Fibroblast of gingiva (primary cell): Measurements from ENCODE around the gene HPS6.
"Not testable (repeated sequence)": the region's sequence is repeated elsewhere in the genome, so short reads cannot be mapped to it uniquely, and the experiment has no call there.

ENCODE experiments used
- DNase-seq: peaks from one replicate; pipeline ENCODE4 v3.0.0-alpha.2; 2011; ENCODE audit warnings: low read depth

HPS6 gene

DNA sequence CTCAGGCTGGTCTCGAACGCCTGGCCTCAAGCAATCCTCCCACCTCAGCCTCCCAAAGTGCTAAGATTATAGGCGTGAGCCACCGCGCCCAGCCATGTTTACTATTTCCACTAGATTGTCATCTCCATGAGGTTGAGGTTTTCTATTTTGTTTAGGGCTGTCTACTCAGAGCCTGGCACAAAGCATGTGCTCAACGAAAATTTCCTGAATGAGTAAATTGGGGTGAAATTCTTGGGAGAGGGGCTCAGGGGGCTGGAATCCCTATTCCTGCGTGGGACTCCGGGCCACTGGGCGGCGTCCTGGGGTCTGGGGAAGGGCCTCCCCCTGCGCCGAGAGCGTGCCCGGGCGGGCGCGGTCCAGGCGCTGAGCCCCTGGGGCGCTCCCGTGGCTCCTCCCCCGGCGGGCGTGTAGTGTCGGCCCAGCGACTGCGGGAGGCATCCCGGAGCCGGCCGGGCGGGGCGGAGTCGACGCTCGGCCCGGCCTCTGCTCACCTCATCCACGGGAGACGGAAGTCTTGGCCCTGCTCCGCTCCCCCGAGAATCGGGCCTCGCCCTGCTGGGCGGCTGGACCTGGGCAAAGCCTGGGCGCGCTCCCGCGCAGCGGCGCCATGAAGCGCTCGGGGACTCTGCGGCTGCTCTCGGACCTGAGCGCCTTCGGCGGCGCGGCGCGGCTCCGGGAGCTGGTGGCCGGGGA is at the start of gene HPS6:
HPS6 (plus strand) TSS at position 482 of the 693 bp plus-strand sequence; CDS start at position 608, 126 bp downstream.
- peak; percentile 90 for DNase-seq

DNA sequence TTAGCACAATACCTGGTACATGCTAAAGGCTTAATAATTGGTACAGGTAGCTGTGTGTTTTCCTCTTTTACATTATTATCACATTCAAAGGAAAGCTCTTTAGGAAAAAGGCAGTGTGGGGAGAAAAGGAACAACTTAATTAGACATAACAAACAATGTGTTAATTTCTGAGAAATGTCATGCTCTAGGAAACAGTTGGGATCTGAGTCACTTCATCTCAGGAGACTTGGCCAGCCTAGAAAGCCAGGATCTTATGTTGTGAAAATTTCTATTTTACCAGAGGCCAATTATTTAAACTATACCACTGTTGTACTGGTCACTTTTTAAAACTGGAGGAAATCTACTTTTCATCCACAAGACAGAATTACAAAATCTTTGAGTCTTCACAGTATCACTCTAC is 48.7 kb upstream of the HPS6 start:
- no peak for DNase-seq

DNA sequence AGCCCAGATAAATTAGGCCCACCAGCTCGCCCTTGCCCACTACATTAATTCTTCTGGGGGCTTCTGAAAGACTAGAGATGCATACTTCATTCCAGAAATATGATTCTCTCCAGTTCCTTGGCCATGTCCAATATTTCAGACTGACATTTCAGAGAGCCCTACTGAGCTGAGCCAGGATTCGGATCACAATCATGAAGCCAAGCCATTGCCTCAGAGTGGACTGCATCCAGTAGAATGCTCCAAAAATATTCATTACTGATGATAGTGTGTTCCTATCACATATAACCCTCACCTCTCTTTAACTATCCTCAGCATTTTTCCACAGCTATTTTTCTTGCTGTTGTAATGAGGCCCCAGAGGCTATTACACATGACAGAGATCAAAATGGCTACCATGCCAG is 47.9 kb upstream of the HPS6 start:
- DNase-seq: no peak

DNA sequence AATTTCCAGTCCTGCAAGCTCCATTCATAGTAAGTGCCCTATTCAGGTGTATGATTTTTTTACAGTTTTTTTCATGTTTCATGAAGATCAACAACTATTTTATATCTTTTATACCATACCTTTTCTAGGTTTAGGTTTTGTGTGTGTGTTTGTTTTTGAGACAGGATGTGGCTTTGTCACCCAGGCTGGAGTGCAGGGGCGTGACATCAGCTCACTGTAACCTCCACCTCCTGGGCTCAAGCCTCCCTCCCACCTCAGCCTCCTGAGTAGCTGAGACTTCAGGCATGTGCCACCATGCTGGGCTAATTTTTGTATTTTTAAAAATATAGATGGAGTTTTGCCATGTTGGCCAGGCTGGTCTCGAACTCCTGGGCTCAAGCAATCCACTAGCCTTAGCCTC is 44.2 kb upstream of the HPS6 start:
- no peak for DNase-seq

DNA sequence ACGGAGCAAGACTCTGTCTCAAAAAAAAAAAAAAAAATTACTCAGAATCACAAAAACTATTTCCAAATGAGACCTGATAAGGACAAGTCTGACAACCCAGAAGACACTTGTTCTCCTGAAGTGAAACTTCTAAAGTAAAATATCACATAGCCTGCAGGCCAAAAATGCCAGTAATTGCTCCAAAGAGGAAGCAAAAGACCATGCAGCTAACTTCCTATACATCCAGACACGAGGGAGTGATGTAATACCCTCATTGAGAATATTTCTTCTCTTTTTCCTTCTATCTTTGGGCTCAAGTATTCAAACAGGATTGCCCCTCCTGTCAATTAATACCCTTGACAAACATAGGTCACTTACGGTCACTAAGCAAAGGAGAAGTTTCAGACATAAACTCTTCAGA is 40.4 kb upstream of the HPS6 start:
- no peak for DNase-seq

DNA sequence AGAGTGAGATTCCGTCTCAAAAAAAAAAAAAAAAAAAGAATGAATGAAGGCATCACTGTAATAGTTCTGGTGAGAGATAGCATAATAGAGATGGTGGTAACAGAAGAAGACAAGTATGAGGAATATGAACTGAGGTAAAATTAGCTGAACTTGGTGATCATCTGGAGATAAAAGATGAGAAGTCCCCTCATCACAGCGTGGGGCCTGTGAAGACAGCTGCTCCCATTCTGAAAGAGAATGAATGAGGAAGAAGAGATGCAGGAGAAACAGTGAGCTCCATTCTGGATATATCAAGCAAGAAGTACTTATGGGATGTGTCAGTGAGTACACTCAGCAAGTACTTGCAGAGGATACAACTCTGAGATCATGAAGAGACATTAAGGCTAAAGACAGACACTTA is 37.9 kb upstream of the HPS6 start:
- DNase-seq: no peak

DNA sequence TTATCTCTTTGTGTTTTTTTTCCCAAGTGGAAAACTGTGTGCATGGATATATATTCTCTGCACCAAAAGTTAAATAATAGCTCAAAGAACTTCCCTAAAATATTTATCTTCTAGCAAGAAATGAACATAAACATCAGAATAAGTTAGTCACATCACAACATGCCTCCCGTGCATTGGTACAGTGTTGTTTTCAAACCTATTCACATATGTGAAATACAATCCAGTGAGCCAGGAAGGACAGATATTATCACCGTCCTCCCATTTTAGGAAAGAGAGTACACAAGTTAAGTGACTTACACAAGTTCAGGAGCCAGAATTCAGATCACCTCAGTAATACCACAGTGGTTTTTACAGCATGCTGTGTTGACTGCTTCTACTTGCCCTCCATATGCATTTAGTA is 31.4 kb upstream of the HPS6 start:
- no peak for DNase-seq

DNA sequence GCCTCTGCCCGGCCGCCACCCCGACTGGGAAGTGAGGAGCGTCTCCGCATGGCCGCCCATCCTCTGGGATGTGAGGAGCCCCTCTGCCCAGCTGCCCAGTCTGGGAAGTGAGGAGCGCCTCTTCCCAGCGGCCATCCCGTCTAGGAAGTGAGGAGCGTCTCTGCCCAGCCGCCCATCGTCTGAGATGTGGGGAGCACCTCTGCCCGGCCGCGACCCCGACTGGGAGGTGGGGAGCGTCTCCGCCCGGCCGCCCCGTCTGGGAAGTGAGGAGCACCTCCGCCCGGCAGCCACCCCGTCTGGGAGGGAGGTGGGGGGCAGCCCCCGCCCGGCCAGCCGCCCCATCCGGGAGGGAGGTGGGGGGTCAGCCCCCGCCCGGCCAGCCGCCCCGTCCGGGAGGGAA is 29.3 kb upstream of the HPS6 start:
- DNase-seq: not testable (repeated sequence)

DNA sequence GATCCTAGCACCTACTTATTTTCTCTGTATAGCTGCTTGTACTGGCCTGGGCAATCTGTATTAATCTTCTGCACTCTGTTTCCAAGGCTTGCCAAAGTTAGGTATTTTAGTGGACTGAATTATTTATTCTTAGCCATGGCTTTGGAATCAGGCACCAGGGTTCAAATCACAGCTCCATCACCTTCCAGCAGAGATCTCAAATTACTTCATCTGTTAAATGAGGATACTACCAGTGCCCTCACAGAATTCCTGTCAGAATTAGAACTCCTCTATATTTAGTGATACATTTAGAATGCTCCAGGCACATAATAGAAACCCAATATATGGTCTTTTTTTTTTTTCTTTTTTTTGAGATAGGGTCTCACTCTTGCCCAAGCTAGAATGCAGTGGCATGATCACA is 26.7 kb upstream of the HPS6 start:
- no peak for DNase-seq

DNA sequence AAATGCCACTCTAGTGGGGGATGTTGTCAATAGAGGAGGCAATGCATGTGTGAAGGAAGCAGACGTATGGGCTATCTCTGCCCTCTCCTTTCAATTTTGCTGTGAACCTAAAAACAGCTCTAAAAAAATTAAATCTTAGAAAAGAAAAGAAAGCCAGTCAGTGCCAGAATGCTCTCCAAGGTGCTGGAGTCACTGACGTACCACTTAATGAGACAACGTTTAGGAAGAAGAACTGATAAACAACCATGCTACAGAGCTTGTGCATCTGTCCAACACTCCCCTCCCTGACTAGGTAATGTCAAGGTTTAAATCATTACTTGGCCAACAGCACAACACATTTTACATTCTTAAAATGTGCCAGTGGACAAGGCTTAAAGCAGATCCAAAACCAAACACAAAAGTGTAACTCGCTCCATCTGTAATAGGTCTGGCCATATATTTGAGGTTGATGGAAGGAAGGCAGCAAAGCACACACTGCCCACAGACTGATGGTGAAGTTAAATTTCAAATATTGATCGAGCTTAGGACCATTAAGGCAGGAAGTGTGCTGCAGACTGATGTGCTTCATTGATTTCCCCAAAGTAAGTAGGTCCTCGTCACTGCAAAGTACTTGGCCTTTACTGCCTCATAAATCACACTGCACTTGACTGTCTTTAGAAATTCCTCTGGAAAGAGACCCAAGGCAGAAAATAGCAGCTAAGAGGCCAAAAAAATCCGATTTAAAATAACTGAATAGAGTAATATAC is 24.7 kb upstream of the HPS6 start:
- DNase-seq: no peak

DNA sequence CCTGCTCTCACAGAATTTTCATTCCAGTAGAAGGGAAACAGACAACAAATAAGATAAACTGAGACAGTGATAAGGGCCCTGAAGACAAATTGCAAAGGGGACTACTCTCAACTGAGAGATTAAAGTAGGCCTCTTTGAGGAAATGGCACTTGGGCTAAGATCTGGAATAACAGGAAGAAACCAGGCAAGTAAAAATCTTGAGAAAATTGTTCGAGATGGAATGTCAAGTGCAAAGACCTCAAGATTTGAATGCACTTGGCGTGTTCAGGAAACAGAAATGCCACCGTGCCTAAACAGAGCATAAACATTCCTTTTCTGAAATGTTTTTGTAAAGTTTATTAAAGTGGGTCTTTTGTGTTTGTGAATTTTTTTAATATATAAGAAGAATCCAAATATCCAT is 19.9 kb upstream of the HPS6 start:
- no peak for DNase-seq

DNA sequence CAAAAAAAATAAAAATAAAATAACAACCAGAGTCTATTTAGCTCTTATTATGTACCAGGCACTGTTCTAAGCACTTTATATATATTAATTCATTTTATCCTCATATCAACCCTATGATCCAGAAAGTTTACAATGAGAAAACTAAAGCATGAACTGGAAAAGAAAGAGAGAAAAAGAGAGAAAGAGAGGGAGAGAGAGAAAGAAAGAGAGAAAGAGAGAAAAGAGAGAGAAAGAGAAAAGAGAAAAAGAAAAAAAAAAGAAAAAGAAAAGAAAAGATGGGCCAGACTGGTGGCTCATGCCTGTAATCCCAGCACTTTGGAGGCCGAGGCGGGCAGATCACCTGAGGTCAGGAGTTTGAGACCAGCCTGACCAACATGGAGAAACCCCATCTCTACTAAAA is 19.1 kb upstream of the HPS6 start:
- no peak for DNase-seq

DNA sequence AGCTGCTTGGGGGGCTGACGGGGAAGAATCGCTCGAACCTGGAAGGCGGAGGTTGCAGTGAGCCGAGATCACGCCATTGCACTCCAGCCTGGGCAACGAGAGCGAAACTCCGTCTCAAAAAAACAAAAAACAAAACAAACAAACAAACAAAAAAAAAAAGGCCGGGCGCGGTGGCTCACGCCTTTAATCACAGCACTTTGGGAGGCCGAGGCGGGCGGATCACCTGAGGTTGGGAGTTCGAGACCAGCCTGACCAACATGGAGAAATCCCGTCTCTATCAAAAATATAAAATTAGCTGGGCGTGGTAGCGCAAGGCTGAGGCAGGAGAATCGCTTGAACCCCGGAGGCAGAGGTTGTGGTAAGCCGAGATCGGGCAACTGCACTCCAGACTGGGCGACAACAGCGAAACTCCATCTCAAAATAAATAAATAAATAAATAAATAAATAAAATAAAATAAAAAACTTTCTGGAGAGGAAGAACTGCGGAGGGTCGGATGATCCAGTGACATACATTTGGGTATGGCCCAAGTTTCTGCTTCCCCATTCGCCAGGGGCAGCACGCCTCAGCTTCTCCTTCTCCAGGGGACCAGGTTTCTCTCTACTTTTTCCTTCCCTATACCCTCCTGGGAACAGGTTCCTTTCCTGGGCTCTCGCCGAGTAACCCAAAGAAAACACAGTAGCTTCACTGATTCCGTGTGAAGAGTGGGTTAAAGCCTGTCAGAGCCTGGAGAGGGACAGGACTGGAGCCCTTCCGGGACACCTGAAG is 10.1 kb upstream of the HPS6 start:
- not testable (repeated sequence) for DNase-seq

DNA sequence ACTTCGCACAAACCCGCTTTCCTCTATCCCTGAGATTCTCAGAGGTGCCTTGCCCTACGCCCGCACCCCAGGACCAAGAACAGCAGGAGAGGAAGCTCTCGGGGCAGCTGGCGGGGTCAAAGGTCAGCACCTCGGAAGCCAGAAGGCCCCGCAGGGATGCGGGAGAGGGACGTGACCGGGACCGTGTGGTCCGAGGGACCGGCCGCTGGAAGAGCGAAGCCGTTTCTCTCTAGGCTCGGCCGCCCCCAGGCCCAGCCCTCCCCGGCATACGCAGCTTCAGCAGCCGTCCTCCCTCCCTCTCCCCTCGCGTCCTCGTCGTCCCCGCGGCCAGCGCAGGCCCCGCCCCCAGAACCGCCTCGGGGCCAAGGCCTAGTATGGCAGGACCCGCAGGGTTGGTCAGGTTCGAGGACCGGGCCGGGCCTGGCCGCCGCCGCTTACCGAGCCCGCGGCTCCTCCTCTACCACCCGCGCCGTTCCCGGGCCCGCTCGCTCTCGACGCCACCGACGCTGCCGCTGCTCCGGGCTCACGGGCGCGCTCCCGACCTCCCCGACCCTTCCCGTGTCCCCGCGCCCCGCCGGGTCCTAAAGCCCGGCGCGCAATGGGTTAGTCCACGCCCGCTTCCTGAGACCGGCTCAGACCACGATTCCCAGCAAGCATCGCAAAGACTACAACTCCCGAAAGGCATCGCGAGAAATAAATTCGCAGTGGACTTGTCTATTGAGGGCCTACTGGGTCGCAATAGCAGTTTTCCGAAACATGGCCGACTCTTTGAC is 9.3 kb upstream of the HPS6 start, which contains the start of gene ARMH3:
ARMH3 (minus strand) TSS at position 527 of the 773 bp plus-strand sequence. CDS start 16,059 bp downstream, outside the sequence.
- DNase-seq: peak; percentile 98

DNA sequence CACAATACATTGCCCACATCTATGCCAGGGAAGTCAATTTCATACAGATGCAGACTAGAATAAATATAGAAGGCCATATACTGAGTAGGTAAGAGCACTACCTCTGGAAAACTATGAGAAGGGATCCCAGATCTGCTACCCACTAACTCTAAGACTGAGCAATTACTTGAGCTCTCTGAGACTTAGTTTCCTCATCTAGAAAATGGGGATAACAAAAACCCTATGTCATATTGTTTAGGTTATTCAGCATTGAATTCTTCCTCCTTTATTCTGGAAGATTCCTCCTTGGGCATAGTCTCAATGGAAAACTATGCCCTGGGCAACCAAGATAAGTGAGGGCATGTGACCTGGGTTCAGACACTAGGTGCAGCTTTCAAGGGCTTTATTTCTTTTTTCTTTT is 5.2 kb upstream of the HPS6 start:
- no peak for DNase-seq

DNA sequence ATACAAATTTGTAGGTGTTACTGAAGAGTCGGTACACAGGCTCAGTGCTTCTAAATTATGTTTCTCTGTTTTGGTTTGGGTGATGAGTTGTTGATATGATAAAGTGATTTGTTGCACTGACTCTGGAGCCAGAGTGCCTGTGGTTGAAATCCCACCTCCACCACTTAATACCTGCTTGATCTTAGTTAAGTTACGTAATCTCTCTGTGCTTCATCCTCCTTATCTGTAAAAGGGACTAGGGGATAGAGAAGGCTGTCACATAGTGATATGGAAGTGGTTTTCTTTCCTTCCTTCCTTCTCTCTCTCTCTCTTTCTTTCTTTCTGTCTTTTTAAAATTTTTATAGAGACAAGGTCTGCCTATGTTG is 664 bp upstream of the HPS6 start:
- DNase-seq: no peak

DNA sequence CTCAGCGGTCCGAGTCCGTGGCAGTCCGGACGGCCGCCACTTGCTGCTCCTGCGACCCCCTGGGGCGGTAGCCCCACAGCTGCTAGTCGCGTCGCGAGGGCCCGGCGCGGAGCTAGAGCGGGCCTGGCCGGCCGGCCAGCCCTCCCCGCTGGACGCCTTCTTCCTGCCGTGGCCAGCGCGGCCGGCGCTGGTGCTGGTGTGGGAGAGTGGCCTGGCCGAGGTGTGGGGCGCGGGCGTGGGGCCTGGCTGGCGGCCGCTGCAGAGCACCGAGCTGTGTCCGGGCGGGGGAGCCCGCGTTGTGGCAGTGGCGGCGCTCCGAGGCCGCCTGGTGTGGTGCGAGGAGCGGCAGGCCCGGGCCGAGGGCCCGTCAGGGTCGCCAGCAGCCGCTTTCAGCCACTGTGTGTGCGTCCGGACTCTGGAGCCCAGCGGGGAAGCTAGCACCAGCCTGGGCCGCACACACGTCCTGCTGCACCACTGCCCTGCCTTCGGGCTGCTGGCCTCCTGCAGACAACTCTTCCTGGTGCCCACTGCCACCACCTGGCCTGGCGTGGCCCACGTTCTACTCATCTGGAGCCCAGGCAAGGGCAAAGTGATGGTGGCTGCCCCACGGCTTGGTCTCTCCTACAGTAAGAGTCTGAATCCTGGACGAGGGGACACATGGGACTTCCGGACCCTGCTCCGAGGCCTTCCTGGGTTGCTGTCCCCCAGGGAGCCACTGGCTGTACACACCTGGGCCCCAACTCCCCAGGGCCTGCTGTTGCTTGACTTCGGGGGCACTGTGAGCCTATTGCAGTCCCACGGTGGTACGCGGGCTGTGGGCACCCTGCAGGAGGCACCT is 631 bp downstream of the HPS6 start:
- peak; percentile 17 for DNase-seq

DNA sequence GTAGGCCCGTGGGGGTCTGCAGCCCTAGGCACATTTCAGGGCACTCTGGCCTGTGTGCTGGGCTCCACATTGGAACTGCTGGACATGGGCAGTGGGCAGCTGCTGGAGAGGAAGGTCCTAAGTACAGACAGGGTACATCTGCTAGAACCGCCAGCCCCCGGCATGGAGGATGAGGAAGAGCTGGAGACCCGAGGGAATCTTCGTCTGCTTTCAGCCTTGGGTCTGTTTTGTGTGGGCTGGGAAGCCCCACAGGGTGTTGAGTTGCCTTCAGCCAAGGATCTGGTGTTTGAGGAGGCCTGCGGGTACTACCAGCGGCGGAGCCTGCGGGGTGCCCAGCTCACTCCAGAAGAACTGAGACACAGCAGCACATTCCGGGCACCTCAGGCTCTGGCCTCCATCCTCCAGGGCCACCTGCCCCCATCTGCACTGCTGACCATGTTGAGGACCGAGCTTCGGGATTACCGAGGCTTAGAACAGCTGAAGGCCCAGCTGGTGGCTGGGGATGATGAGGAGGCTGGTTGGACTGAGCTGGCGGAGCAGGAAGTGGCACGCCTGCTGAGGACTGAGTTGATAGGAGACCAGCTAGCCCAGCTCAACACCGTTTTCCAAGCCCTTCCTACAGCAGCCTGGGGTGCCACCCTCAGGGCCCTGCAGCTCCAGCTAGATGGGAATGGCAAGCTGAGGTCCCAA is 1.4 kb downstream of the HPS6 start:
- no peak for DNase-seq

DNA sequence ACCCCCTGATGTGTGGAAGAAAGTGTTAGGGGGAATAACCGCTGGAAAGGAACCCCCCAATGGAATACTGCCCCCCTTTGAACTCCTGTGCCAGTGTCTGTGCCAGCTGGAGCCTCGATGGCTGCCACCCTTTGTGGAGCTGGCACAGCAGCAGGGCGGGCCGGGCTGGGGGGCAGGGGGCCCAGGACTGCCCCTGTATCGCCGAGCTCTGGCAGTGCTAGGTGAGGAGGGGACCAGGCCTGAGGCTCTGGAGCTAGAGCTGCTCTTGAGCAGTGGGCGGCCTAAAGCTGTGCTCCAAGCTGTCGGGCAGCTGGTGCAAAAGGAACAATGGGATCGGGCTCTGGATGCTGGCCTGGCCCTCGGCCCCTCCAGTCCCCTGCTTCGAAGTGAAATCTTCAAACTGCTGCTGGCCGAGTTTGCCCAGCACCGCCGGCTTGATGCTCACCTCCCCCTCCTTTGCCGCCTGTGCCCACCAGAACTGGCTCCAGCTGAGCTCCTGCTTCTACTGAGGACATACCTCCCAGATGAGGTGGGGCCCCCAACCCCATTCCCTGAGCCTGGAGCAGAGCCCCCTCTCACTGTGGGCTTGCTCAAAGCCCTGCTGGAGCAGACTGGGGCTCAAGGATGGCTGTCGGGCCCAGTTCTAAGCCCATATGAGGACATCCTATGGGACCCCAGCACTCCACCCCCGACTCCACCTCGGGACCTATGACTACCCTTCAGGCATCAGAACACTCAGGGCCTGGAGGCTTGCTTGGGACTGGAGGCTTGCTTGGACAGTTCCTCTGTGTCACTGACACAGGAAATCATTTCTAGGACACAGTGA is 2.2 kb downstream of the HPS6 start:
- DNase-seq: no peak

DNA sequence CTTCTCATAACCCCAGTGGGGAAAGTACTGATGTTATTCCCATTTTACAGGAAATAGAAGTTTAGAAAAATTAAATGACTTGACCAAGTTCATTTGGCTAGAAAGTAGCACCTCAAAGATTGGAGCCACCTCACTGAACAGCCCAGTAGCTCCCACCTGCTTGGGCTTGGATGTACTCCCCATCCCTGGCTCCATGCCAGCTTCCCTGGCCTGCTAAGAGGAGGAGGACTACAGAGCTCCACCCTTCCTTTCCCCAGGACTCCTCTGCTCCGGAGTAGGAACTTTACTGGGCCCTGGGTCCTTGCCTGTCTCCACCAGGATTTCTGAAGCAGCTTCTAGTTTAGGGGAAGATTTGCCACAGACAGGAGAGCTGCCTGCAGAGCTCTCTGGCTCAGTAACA is 3.1 kb downstream of the HPS6 start:
- no peak for DNase-seq
